Heart right ventricle (tissue), 16 donors: Measurements from ENCODE around the gene CCSER2. TPM values are rescaled to one million over a fixed set of nuclear protein-coding genes. Genes with fewer than 3 reads are reported as not detected.
A peak's percentile ranks its signal among the peaks of the same experiment; 100 is the strongest.

Experiments used
- ATAC-seq, 8 donors: fragments of 200-7000 bp; cut with Tn5 transposase; one replicate each; pipeline ENCODE4 v1.9.1; 2020; ENCODE audit warnings: mild to moderate bottlenecking in 8 of 8, moderate library complexity in 8 of 8, moderate number of reproducible peaks in 1 of 8
- DNase-seq, 2 donors: peaks; one replicate each; pipeline ENCODE4 v3.0.0-alpha.2; 2020
- H3K27ac ChIP-seq, 10 donors: fragments of 200-600 bp; sonication (generic) in 2 of 10; one replicate each; pipeline versions ENCODE4 v1.5.0 to v1.8.0; 2020 to 2022; ENCODE audit warnings: mild to moderate bottlenecking in 3 of 10
- H3K27me3 ChIP-seq, 7 donors: fragments of 200-600 bp; one replicate each; pipeline ENCODE4 v1.8.0; 2021 to 2022; ENCODE audit warnings: mild to moderate bottlenecking in 2 of 7
- H3K36me3 ChIP-seq, 9 donors: fragments of 200-600 bp; sonication (generic) in 1 of 9; one replicate each; pipeline versions ENCODE4 v1.5.0 to v1.8.0; 2020 to 2022; ENCODE audit warnings: mild to moderate bottlenecking in 2 of 9
- H3K4me1 ChIP-seq, 9 donors: fragments of 200-600 bp; sonication (generic) in 1 of 9; one replicate each; pipeline versions ENCODE4 v1.5.0 to v1.8.0; 2020 to 2022; ENCODE audit warnings: mild to moderate bottlenecking in 4 of 9
- H3K4me3 ChIP-seq, 10 donors: fragments of 200-600 bp; sonication (generic) in 2 of 10; one replicate each; pipeline versions ENCODE4 v1.5.0 to v1.8.0; 2020 to 2022; ENCODE audit warnings: mild to moderate bottlenecking in 7 of 10, moderate library complexity in 2 of 10
- H3K9me3 ChIP-seq, 11 donors: fragments of 200-600 bp in 10 of 11; sonication (generic) in 2 of 11; one replicate each; pipeline versions ENCODE4 v1.5.0 to v1.8.0; 2013 to 2022; ENCODE audit warnings: mild to moderate bottlenecking in 2 of 11, control low read depth in 1 of 11, moderate library complexity in 1 of 11
- CTCF ChIP-seq, 9 donors: fragments of 200-600 bp; sonication (generic) in 2 of 9; IDR thresholded peaks; one replicate each; pipeline versions ENCODE4 v1.5.0 to v1.8.0; 2021 to 2022; ENCODE audit warnings: antibody characterized with exemption in 9 of 9, mild to moderate bottlenecking in 5 of 9, moderate library complexity in 1 of 9
- WGBS, 2 donors: extraction: QIAGEN DNeasy Blood & Tissue Kit; methylation state at CpG; one replicate each; pipeline ENCODE4 v1.1.7; 2013; ENCODE audit warnings: inconsistent platforms in 1 of 2; 5-methylcytosine and 5-hydroxymethylcytosine counted together
- intact Hi-C, 10 donors: fragments of 100-400 bp; cut with DNase I; formaldehyde crosslinking; loops; one replicate each; pipeline versions ENCODE4 v1.11.1 to v1.14.2; 2022
- polyA plus RNA-seq, 2 donors: library from polyadenylated mRNA; stranded (reverse); fragments of 200-250 nt; gene quantifications; one replicate each; pipeline ENCODE4 v1.2.3, GENCODE V29; 2013
- total RNA-seq, 10 donors: library from RNA; stranded (reverse); fragmentation: NEBNext Ultra II Directional in 3 of 10; extraction: Animal tissue kit (Norgen Biotek cat#: 25700) in 3 of 10; gene quantifications; one replicate each; pipeline versions ENCODE4 v1.2.1 to v1.2.4, GENCODE V29; 2021 to 2023
- donor health status: Arrhythmogenic right ventricular cardiomyopathy.
- donor health status: ischemic (EF 13 %, LVEDD 7.1; RV severe dilation, severe dysfunction).
- donor health status: healthy with polysubstance abuse.
- donor health status: DM: no; HTN: yes; CAD: no.
- donor health status: DM: no; HTN: no; CAD: no.
- donor health status: ischemic (EF 25% LVEDD 6.9; RV normal size, moderate dysfunction).
- donor health status: ischemic (EF 25% LVEDD 5.7; RV mildly dilated, moderate dysfunction).
- donor health status: healthy.
- donor health status: DM: yes; HTN: yes; CAD: no.
- donor health status: Ischemic cardiomyopathy.
- donor health status: ischemic (EF 35%, LVEDD 5.7; RV mildly dilated, moderate dysfunction).
- donor health status: nonischemic (EF 11% LVEDD 7.7; RV severe dilation, severe dysfunction).
- donor health status: DM: yes; HTN: yes; CAD: no.
- donor health status: PGD.
- donor health status: ischemic (EF 29% LVEDD 5.4; RV normal size, mild dysfunction).
- donor health status: nonischemic (EF 23%, LVEDD 6.1; RV moderate dilation, normal function).

Gene CCSER2
- total and polyA plus RNA-seq, 12 donors, result 27.5 to 252 (median 198) TPM

DNA sequence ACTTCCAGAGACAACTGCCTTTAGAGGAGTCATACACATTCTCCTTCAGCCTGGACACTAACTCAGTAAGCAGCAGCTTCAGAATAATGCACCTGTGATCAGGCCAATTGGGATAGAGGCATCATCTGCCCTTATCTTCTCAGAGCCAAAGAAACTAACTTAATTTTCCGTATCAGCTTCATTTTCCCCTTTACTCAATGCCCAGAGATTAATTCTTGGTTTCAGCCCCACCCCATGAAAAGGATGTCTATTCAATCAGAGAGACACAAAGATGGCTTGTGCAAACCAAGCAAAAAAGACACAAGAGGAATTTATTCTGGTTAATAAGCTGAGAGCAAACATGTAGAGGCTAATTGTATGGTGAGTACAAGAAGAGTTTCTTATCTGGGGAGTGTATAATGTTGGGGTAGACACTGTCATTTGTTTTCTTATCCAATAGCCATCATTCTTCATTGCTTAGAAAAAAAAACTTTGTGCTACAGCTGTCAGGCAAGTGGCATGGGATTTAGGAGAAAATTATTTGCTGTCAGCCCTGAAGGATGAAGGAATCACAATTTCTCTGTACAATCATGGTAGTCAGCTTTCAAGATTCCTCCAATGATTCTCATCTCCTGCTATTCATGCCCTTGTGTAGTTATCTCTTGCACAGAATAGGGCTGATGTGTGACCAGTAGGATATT lies 38.7 kb upstream of the CCSER2 start:
- no peak for ATAC-seq
- 66 to 70% methylated on average over 1 of the region's 1 CpG for WGBS, 2 donors
- no peaks in the 10 kb centered on the region for H3K27me3 ChIP-seq
- H3K9me3 ChIP-seq, result no peaks in the 10 kb centered on the region
- no peak overlapping the region for H3K27ac ChIP-seq
- TF ChIP-seq CTCF (IDR thresholded peaks at IDR 0.05), result no peak
- no peak for DNase-seq
- intact Hi-C loops, result no loop called here
- H3K4me1 ChIP-seq, result peaks cover 0 to 2% (median 0%) of the 10 kb centered on the region in 9 donors
- no peaks in the 10 kb centered on the region for H3K36me3 ChIP-seq
- H3K4me3 ChIP-seq, result no peak overlapping the region

GRCh38 chr10:84290235-84290634 lies 38.2 kb upstream of the CCSER2 start:
- H3K27me3 ChIP-seq, result no peaks in the 10 kb centered on the region
- intact Hi-C loops, result no loop called here

GRCh38 chr10:84291384-84291783 lies 37.0 kb upstream of the CCSER2 start:
- ATAC-seq, result peak in 2 of 8 donors; percentile 47 to 52
- H3K4me1 ChIP-seq, result peaks cover 0 to 17% (median 0%) of the 10 kb centered on the region in 9 donors
- H3K36me3 ChIP-seq, result no peaks in the 10 kb centered on the region
- H3K27ac ChIP-seq, result no peak overlapping the region
- peak in 1 of 2 donors; percentile 18 for DNase-seq
- WGBS, 2 donors, result 26 to 30% methylated on average over 1 of the region's 1 CpG
- no peaks in the 10 kb centered on the region for H3K27me3 ChIP-seq
- intact Hi-C loops, result no loop called here
- no peak overlapping the region for H3K4me3 ChIP-seq
- H3K9me3 ChIP-seq, result no peaks in the 10 kb centered on the region
- TF ChIP-seq CTCF (IDR thresholded peaks at IDR 0.05), result no peak

More at GRCh38 chr10:84290235-84290634, 38.2 kb upstream of the CCSER2 start:
- TF ChIP-seq CTCF (IDR thresholded peaks at IDR 0.05), result no peak
- peaks cover 0 to 8% (median 0%) of the 10 kb centered on the region in 9 donors for H3K4me1 ChIP-seq
- ATAC-seq (no peak), DNase-seq (no peak)
- H3K27ac ChIP-seq, result no peak overlapping the region
- no peak overlapping the region for H3K4me3 ChIP-seq
- H3K36me3 ChIP-seq, result no peaks in the 10 kb centered on the region
- 59 to 67% methylated on average over 3 of the region's 3 CpGs for WGBS, 2 donors
- H3K9me3 ChIP-seq, result no peaks in the 10 kb centered on the region

DNA sequence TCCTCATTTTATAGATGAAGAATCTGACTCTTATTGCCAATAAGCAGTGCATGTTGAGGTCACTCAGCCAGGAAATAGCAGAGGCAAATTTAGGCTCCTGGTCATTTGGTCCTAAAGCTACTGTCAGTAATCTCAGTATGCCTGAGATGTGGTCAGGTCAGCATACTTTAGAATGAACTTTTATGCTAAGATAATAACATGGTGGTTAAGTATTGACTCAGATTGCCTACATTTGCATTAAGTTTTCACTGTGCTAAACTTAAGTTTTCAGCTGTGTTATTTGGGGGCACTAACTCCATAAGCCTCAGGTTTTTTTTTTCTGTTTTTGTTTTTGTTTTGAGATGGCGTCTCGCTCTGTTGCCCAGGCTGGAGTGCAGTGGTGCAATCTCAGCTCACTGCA lies 35.9 kb upstream of the CCSER2 start:
- no peak for DNase-seq
- H3K4me3 ChIP-seq, result no peak overlapping the region
- intact Hi-C loops, result no loop called here
- no peak for TF ChIP-seq CTCF (IDR thresholded peaks at IDR 0.05)
- H3K27ac ChIP-seq, result no peak overlapping the region
- peaks cover 0 to 26% (median 0%) of the 10 kb centered on the region in 9 donors for H3K4me1 ChIP-seq
- 82 to 95% methylated on average over 2 of the region's 2 CpGs for WGBS, 2 donors
- no peaks in the 10 kb centered on the region for H3K36me3 ChIP-seq
- peaks cover 0 to 6% (median 0%) of the 10 kb centered on the region in 7 donors for H3K27me3 ChIP-seq
- ATAC-seq, result no peak
- no peaks in the 10 kb centered on the region for H3K9me3 ChIP-seq
